SH-SY5Y (cell line): ENCODE results near the gene TEX13C.

Experiments used
- GATA2 ChIP-seq: IDR thresholded peaks from 2 replicates; pipeline ENCODE4 v1.6.1; 2011; ENCODE audit warnings: mild to moderate bottlenecking, low read depth, low read length
- GATA3 ChIP-seq: IDR thresholded peaks from 2 replicates; pipeline ENCODE4 v1.6.1; 2011; ENCODE audit warnings: low read depth, mild to moderate bottlenecking, low read length, moderate library complexity

Gene TEX13C

DNA sequence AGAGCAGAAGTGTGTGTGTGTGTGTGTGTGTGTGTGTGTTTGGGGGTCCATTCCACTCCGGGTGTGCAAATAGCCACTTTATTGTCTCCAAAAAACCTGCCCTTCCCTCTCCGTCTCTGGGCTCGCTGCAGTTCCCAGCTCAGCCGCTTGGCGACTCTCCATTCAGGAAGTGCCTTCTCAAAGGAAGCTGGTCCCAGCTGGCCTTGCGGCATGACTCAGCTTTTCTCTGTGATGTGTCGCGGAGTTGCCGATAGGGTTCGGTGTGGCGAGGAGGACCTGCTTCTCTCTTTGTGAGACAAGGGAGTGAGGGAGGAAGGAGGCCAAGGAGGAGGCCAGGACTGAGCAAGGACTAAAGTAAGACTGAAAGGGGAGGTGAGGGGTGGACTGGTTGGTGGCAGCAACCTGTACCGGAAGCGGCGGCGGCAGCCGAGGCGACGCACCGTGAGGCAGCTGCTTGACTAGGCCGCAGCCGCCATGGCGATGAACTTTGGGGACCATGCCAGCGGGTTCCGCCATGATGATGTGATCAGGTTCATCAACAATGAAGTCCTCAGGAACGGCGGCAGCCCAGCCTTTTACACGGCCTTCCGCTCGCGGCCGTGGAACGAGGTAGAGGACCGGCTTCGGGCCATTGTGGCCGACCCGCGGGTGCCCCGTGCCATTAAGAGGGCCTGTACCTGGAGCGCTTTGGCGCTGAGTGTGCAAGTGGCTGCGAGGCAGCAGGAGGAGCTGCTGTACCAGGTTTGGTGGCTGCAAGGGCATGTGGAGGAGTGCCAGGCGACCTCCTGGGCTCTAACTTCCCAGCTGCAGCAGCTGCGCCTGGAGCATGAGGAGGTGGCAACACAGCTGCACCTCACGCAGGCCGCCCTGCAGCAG, at the start of gene TEX13C:
TSS of gene TEX13C (plus strand) at position 226 of the 876 bp plus-strand sequence. CDS start at position 475, 249 bp downstream.
- no peak for TF ChIP-seq GATA2

DNA sequence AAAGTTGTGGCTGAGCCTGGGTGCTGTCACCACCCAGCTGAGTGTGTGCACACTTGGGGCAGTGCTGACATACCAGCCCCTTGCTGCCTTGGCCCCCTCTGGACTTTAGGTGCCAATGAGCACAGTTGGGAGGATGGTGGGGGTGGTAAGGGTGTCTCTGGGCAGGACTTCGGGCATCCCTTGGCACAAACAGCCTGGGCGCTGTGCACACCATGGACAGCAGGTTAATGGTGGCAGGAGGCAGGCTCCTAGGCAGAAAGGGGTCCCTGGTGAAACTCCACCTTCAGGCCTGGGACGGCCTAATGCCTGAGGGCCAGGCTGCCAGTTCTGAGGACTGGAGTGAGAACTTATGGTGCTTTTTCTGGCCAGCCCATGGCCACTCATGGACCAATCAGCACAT, 32.4 kb upstream of the TEX13C start:
- TF ChIP-seq GATA2: no peak
- TF ChIP-seq GATA3: no peak

GRCh38 chrX:125288343-125288742, 31.3 kb upstream of the TEX13C start:
- TF ChIP-seq GATA2 (no peak), GATA3 (no peak)

DNA sequence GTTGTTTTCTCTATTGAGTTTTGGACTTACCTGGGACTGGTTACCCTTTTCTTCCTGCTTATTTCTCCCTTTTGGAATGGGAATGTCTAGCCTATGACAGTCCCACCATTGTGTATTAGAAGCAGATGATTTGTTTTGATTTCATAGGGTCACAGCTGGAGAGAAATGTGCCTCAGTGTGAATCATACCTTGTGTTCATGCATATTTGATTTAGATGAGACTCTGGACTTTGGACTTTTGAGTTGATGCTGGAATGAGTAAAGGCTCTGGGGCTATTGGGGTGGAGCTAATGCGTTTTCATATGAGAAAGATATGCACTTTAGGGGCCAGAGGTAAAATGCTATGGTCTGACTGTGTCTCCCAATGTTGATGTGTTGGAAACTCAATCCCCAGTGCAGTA, 30.5 kb upstream of the TEX13C start:
- no peak for TF ChIP-seq GATA3
- no peak for TF ChIP-seq GATA2

- TF ChIP-seq GATA3 (no peak), GATA2 (no peak)
These were observed 29.8 kb upstream of the TEX13C start for GRCh38 chrX:125289920-125290319.

DNA sequence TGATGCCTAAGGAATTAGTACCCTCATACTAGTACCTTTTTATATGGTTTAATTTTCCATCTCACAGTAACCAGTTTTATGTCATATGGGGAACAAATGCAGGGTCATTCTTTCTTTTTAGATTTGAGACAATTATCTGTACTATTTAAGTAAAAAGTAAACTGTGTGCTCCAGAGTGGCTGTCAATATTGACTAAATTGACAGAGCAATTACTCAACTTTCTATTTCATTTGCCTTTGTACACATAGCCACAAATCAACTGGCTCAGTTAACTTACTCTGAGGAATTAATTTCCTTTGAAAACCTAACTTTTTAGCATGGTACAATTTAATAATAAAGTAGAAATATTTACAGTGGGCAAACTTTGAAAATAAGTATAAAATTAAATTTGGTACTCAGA, 28.5 kb upstream of the TEX13C start:
- TF ChIP-seq GATA2: no peak
- no peak for TF ChIP-seq GATA3

GRCh38 chrX:125293850-125294780, 25.6 kb upstream of the TEX13C start:
- TF ChIP-seq GATA3 (no peak), GATA2 (no peak)

DNA sequence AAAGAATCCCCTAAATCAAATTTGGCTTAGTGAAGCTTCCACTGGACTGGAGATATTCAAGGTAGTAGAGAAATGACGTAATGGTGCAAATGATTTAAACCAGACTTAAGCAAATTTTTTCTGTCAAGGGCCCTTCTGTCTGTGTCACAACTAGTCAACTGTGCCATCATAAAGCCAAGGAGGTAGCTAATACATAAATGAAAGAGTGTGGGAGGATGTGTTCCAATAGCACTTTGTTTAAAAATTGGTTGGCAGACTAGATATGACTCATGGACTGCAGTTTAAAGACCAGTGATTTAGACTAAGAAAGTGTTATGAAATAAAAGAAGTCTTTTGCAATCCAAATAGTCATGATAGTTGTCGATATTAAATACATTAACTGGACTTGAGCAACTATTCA, 24.3 kb upstream of the TEX13C start:
- TF ChIP-seq GATA2 (no peak), GATA3 (no peak)

GRCh38 chrX:125298871-125299270, 20.8 kb upstream of the TEX13C start:
- no peak for TF ChIP-seq GATA2
- no peak for TF ChIP-seq GATA3

DNA sequence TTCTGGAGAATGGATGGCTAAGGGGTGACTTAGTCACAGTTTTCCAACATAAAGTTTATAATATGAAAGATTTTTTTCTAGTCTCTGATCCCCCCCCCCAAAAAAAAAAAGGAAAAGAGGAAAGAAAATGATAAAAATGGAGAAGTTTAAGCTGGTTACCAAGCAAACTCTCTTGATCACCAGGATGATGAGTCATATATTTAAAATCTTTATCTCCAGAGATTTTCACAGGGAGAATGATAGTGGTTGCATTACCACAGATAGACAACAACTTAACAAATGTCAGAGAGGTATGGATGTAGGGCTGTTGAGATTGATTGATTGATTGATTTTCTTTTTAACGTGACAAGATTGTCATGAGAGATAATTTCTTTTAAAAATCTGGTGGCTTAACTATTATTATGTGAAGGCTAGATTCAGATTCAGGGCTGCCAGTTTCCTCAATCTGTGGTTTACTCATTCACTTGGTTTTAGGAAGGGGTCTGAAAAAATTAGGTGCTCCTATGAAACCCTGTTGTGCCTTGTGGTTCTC, 13.3 kb upstream of the TEX13C start:
- TF ChIP-seq GATA2 (no peak), GATA3 (no peak)

- TF ChIP-seq GATA3: no peak
- TF ChIP-seq GATA2: no peak
These were observed 11.0 kb upstream of the TEX13C start for GRCh38 chrX:125308653-125309052.

- TF ChIP-seq GATA2 (no peak), GATA3 (no peak)
These were observed 2.8 kb downstream of the TEX13C start for GRCh38 chrX:125322431-125322830.

DNA sequence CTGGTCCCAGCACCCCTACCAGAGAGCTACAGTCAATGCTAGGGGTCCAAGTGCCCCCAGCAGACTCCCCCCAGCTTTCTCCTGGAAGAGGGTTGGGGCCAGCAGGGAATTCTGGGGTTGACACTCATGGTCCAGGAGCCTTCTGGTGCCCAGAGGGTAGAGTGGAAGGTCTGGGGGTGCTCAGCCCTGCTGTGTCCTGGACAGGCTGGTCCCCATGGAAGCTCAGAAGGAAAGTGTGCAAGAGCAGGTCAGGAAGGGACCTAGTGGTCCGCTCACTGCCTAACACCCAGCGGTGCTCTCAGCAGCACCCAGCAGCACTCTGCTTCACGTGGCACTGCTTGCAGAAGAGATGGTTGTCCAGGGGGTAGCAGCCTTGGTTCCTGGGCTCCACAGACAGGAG, 6.9 kb downstream of the TEX13C start:
- TF ChIP-seq GATA2 (no peak), GATA3 (no peak)

DNA sequence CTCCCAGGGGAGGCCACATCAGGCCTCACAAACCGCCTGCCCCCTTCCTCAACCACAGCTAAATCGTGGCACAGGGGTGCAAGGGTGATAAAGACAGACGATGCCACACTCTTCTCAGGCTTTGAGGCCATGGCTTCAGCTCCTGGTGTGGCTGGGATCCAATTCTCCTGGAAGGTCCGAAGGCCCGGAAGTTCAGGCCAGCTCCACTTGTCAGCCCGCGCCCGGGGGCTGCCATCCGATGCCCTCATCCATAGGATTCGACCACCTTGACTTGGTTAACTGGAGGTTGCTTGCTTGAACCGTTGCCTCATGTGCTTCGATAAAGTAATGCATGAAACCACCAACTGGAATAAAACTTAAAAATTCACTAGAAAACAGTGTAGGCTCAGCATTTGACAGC, 8.2 kb downstream of the TEX13C start:
- no peak for TF ChIP-seq GATA3
- TF ChIP-seq GATA2: no peak
